ENCODE data around the gene TCF21.

TCF21 gene

DNA sequence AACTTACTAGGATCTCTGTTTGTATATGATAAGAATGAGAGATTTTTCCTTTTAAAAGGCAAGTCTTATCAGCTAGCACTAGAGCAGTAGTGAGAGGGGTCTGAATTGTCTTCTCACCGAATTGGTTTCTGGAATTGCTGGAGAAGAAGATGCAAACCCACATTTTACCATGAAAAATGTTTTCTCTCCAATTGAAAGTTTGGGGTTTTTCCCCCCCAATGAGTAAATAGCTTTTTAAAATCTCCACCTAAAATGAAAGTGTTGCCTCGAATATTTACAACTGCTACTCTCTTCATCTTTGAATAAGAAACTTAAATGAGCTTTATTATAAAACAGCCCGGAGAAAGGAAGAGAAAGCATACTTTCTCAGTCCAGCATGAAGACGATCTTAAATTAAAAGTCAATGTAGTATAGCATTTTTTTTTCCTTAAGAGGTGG is 1.8 kb downstream of the TCF21 start:
- in situ Hi-C loops (cut with HindIII; ENCODE audit: low pct_ligation_motif_present, low sequenced_read_pairs), result no loop called here
- no peak for DNase-seq
- peaks cover 49% of the 10 kb centered on the region for H3K27me3 ChIP-seq (replicated peaks)
- no peak overlapping the region for H3K27ac ChIP-seq
- TF ChIP-seq, protein P1, sequence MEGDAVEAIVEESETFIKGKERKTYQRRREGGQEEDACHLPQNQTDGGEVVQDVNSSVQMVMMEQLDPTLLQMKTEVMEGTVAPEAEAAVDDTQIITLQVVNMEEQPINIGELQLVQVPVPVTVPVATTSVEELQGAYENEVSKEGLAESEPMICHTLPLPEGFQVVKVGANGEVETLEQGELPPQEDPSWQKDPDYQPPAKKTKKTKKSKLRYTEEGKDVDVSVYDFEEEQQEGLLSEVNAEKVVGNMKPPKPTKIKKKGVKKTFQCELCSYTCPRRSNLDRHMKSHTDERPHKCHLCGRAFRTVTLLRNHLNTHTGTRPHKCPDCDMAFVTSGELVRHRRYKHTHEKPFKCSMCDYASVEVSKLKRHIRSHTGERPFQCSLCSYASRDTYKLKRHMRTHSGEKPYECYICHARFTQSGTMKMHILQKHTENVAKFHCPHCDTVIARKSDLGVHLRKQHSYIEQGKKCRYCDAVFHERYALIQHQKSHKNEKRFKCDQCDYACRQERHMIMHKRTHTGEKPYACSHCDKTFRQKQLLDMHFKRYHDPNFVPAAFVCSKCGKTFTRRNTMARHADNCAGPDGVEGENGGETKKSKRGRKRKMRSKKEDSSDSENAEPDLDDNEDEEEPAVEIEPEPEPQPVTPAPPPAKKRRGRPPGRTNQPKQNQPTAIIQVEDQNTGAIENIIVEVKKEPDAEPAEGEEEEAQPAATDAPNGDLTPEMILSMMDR (IDR thresholded peaks at IDR 0.05; ENCODE audit: low read depth, low read length, missing control alignments), result no peak
- no peaks in the 10 kb centered on the region for H3K36me3 ChIP-seq (replicated peaks)
- peak overlapping the region; percentile 79 for H3K4me3 ChIP-seq (ENCODE audit: low read depth, low read length)

DNA sequence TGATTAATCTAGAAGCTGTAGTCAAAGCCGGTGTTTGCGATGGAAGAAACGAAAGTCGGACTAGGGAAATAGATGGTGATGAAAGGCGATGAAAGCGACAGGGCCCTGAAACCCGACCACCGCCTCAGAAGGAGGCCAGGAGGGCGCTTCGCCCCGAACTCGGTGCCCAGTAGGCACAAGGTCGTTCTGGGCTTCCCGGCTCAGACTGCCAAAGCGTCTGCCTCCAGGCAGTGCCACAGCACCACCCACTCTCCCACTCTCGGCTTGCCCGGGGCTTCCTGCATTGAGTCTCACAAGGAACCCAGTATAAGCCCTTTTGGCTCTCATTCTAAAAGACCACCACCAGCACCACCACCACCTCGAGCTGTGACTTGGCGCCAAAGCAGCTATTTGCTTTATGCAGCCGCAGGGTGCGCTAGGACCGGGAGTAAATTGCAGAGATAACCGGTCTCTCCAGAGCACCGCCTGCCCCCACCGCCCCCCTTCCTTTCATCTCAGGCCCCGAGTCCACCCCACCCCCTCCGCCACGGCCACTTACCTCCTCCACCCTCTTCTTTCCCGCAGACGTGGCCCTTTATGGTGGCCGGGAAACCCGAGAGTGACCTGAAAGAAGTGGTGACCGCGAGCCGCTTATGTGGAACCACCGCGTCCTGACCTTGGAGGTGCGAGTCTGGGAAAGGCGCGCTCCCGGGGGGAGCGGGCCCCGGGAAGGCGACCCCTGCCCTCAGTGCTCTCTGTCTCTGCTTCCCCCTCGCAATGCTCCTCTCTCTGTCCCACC is 2.4 kb downstream of the TCF21 start:
- no peak overlapping the region for H3K27ac ChIP-seq
- in situ Hi-C loops (cut with HindIII; ENCODE audit: low pct_ligation_motif_present, low sequenced_read_pairs), result no loop called here
- peaks cover 55% of the 10 kb centered on the region for H3K27me3 ChIP-seq (replicated peaks)
- H3K36me3 ChIP-seq (replicated peaks), result no peaks in the 10 kb centered on the region
- no peak for DNase-seq
- TF ChIP-seq, protein P1 (IDR thresholded peaks at IDR 0.05; ENCODE audit: low read depth, low read length, missing control alignments), result peak; percentile 6
- H3K4me3 ChIP-seq (ENCODE audit: low read depth, low read length), result peak overlapping the region; percentile 79

DNA sequence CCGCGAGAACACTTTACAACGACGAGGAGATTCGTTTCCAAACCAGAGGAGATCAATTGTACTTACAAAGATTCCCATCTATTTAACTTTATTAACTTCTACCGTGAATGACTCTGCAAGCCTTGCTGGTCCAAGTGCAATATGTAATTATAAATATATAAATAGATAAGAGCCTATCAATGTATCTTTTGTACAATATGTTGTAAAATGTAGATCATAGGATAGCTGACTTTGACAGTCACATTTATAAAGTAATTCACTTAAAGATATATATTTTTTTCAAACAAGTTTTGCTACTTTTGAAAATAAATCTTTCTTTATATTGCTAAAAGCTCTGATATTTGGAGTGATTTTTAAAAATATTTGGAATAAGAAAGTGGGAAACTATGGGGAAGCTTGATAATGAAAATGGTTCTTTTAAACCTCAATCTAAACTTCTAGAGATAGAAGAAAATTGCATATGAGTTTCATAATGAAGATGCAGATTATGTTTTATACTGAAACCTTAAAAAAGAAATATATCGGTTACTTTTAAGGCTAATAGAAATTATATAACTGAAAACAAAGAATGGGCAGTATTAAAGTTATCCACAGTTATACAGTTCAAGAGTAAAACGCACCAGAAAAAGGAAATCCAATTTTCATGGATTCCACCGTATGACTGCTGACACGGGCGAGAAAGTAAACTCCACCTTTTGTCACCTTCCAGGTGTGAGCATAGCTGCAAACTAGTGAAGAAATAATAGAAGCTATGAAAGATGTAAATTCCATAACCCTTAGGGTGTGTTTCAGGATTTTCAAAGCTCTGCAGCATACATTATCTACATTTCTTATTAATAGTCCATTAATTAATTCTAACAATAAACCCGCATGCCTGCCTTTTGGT is 3.3 kb downstream of the TCF21 start:
- TF ChIP-seq, protein P1 (IDR thresholded peaks at IDR 0.05; ENCODE audit: low read depth, low read length, missing control alignments), result no peak
- no peak overlapping the region for H3K27ac ChIP-seq
- in situ Hi-C loops (cut with HindIII; ENCODE audit: low pct_ligation_motif_present, low sequenced_read_pairs), result no loop called here
- H3K36me3 ChIP-seq (replicated peaks), result no peaks in the 10 kb centered on the region
- H3K27me3 ChIP-seq (replicated peaks), result peaks cover 60% of the 10 kb centered on the region
- DNase-seq, result no peak
- peak overlapping the region; percentile 79 for H3K4me3 ChIP-seq (ENCODE audit: low read depth, low read length)

DNA sequence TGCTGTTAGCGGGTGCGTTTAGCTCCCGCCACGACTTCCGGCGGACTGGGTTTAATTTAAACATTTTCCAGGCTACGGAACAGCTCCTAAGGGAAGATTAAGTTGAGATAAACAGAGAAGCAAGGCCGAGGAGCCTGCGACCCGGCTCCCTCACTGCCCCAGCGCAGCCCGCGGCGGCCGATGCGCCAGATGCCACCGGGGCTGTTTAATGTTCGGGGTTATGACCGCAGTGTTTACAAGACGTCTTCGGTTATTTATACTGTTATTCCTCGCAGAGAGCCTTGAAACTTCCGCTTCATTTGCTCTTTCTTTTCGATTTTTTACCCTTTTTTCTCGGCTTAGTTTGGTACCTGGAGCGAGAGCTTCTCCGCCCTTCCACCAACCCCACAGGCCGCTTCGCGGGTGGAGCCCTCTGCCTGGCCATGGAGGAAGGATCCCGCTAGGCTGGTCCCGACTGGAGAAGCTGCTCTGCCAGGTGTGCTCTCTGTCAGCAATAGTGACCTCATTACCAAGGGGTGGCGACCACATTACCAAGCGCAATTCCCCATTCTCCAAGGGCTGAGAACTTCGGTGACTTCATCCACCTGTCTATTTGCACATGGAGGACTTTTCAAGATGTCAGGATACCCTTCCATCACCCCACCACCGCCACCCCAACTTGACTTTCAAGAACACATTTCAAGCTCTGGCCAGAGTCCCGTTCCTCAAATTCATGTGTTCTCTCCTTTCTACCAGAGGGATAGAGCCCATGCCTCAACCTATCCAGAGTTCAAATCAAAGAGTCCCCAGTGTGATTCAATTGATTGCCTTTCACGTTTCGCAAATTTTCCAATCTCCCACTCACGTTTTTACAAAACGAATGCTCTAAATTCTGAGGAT is 4.1 kb downstream of the TCF21 start:
- H3K27ac ChIP-seq, result no peak overlapping the region
- no peak for DNase-seq
- peaks cover 53% of the 10 kb centered on the region for H3K27me3 ChIP-seq (replicated peaks)
- TF ChIP-seq, protein P1 (IDR thresholded peaks at IDR 0.05; ENCODE audit: low read depth, low read length, missing control alignments), result no peak
- in situ Hi-C loops (cut with HindIII; ENCODE audit: low pct_ligation_motif_present, low sequenced_read_pairs), result no loop called here
- peak overlapping the region; percentile 1 for H3K4me3 ChIP-seq (ENCODE audit: low read depth, low read length)
- H3K36me3 ChIP-seq (replicated peaks), result no peaks in the 10 kb centered on the region

DNA sequence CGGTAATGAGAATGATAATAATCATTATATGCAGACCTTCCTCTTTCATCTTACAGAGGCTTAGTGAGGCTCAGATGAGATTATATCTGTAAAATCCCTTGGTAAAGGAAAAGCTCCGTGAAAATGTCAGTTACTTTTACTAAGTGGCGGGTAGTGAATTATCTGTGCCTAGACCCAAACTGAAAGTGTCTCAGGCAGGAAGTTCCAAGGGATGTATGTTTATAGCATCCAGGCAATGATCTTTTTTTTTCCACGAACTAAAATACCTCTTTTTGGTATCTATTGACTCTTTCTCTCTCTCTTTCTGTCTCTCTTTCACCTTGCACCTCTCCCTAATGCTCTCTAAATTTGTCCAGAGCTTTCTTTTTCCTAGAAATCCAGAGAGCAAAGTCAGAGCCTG is 5.0 kb downstream of the TCF21 start:
- no peak overlapping the region for H3K27ac ChIP-seq
- in situ Hi-C loops (cut with HindIII; ENCODE audit: low pct_ligation_motif_present, low sequenced_read_pairs), result no loop called here
- no peaks in the 10 kb centered on the region for H3K36me3 ChIP-seq (replicated peaks)
- H3K4me3 ChIP-seq (ENCODE audit: low read depth, low read length), result no peak overlapping the region
- TF ChIP-seq, protein P1 (IDR thresholded peaks at IDR 0.05; ENCODE audit: low read depth, low read length, missing control alignments), result no peak
- H3K27me3 ChIP-seq (replicated peaks), result peaks cover 49% of the 10 kb centered on the region
- no peak for DNase-seq

All from brain microvascular endothelial cell (primary cell).